BJ (cell line): ENCODE results near the gene RHOF. TPM values are rescaled to one million over a fixed set of nuclear protein-coding genes. Genes with fewer than 3 reads are reported as not detected.

ENCODE experiments used
- CTCF ChIA-PET: fragments of 350-600 bp; formaldehyde crosslinking; extraction: SDS; loops from one replicate; lab custom pipeline; 2021; ENCODE audit warnings: antibody characterized with exemption, inconsistent platforms; lab: Yijun Ruan, JAX
- POLR2A ChIA-PET: fragments of 300-600 bp; sonication (Branson Sonifier 250); formaldehyde crosslinking; extraction: SDS; loops from one replicate; lab custom pipeline; 2021; ENCODE audit warnings: antibody characterized with exemption; lab: Charles Lee
- DNase-seq: peaks from one replicate; pipeline ENCODE4 v3.0.0-alpha.2; 2011; ENCODE audit warnings: low read depth
- H3K27me3 ChIP-seq: 2 replicates; pipeline ENCODE4 v1.6.0; 2011; ENCODE audit warnings: low read length; ENCODE audit not compliant: control insufficient read depth, insufficient read depth
- H3K36me3 ChIP-seq: 2 replicates; pipeline ENCODE4 v1.5.1; 2011; ENCODE audit warnings: low read length; ENCODE audit not compliant: control insufficient read depth, insufficient read depth
- H3K4me3 ChIP-seq: 2 replicates; pipeline ENCODE4 v1.5.1; 2011; ENCODE audit warnings: low read depth, mild to moderate bottlenecking, control low read depth, low read length
- polyA plus RNA-seq: library from polyadenylated mRNA; depleted of rRNA; stranded (reverse); fragments of >200 nt; gene quantifications from 2 replicates; pipeline ENCODE4 v1.2.3, GENCODE V29; 2011; rRNA removed
- TF ChIP-seq, protein P1 (sequence below): IDR thresholded peaks from 2 replicates; pipeline ENCODE4 v1.5.1; 2011; ENCODE audit warnings: low read depth, mild to moderate bottlenecking, control low read depth, inconsistent platforms, low read length, moderate library complexity; ENCODE audit not compliant: insufficient read depth

Gene RHOF
- polyA plus RNA-seq, 1 experiment: 3.0 TPM

DNA sequence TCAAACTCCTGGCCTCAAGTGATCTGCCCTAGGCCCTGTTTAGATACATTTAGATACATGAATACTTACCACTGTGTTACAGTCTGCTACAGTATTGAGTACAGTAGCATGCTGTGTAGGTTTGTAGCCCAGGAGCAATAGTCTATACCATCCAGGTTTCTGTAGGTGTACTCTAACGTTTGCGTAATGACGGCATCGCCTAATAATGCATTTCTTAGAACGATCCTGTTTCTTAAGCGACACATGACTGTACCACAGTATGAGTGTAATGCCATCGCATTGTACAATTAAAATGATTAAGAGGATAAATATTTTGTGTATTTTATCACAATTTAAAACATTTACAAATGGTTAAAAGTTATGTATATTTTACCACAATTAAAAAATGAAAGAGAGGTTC, 62.0 kb downstream of the RHOF start:
- POLR2A ChIA-PET: no interaction called here
- Histone ChIP-seq H3K36me3 (no peaks in the 10 kb centered on the region), H3K4me3 (no peak overlapping the region), H3K27me3 (no peaks in the 10 kb centered on the region)
- no peak for DNase-seq
- CTCF ChIA-PET: no interaction called here
- TF ChIP-seq, protein P1, sequence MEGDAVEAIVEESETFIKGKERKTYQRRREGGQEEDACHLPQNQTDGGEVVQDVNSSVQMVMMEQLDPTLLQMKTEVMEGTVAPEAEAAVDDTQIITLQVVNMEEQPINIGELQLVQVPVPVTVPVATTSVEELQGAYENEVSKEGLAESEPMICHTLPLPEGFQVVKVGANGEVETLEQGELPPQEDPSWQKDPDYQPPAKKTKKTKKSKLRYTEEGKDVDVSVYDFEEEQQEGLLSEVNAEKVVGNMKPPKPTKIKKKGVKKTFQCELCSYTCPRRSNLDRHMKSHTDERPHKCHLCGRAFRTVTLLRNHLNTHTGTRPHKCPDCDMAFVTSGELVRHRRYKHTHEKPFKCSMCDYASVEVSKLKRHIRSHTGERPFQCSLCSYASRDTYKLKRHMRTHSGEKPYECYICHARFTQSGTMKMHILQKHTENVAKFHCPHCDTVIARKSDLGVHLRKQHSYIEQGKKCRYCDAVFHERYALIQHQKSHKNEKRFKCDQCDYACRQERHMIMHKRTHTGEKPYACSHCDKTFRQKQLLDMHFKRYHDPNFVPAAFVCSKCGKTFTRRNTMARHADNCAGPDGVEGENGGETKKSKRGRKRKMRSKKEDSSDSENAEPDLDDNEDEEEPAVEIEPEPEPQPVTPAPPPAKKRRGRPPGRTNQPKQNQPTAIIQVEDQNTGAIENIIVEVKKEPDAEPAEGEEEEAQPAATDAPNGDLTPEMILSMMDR: no peak

DNA sequence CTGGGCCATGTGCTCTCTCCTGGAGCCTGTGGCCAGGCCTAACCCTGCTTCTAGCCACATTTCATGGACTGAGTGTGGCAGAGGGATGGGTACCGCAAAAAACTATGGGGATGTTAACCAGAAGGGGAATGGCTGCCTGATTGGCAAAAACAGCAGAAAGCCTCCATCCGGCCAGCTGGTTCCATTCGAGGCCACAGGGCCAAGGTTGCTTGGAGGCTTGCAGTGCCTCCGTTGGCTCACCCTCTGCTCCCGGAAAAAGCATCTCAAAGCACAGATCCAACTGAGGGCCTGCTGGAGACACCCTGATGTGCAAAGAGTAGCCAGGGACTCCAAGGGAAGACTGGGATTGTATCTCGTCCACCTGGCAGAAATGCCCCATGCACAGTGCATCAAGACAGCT, 64.5 kb downstream of the RHOF start:
- TF ChIP-seq, protein P1: no peak
- Histone ChIP-seq H3K27me3 (no peaks in the 10 kb centered on the region), H3K36me3 (no peaks in the 10 kb centered on the region), H3K4me3 (no peak overlapping the region)
- ChIA-PET CTCF (no interaction called here), POLR2A (no interaction called here)
- no peak for DNase-seq

Other genes starting within 250 kb of the RHOF start
- gene KDM2B, start 212.7 kb downstream of the RHOF start, polyA plus RNA-seq: 7.9 and 15.0 TPM in 2 replicates
- gene ORAI1, start 167.2 kb downstream of the RHOF start, polyA plus RNA-seq: 20.3 and 28.3 TPM in 2 replicates
- gene MORN3, start 124.0 kb downstream of the RHOF start, polyA plus RNA-seq: 0.28 and 0.39 TPM in 2 replicates
- 7.3 and 11.4 TPM in 2 replicates for gene TMEM120B, start 80.9 kb downstream of the RHOF start, polyA plus RNA-seq
- 0.85 and 0.89 TPM in 2 replicates for gene SETD1B, start 10.3 kb upstream of the RHOF start, polyA plus RNA-seq
- gene HPD, start 65.2 kb upstream of the RHOF start, polyA plus RNA-seq: 0.05 TPM in 1 of 2 replicates, not detected in the other
- gene PSMD9, start 95.1 kb upstream of the RHOF start, polyA plus RNA-seq: 93.2 and 130 TPM in 2 replicates
- gene CFAP251, start 124.9 kb upstream of the RHOF start, polyA plus RNA-seq: 1.3 and 1.5 TPM in 2 replicates
- 2.7 and 3.4 TPM in 2 replicates for gene BCL7A, start 228.2 kb upstream of the RHOF start, polyA plus RNA-seq